Measurements from ENCODE around the gene ZFYVE28. TPM values are rescaled to one million over a fixed set of nuclear protein-coding genes. Genes with fewer than 3 reads are reported as not detected.

The ZFYVE28 gene
- total and polyA plus RNA-seq, 2 donors (not counting 1 experiment from before 2014, with no cell fraction given), result 5.8 to 12.1 TPM

- H3K4me3 ChIP-seq (ENCODE audit: control extremely low read depth in 1 of 5, extremely low read depth in 1 of 5, insufficient read depth in 1 of 5, low read depth in 2 of 5, low read length in 4 of 5), result no peak overlapping the region
- H3K27me3 Mint-ChIP-seq, result no peaks in the 10 kb centered on the region
- no peak overlapping the region for H3K4me3 Mint-ChIP-seq
- POLR2A ChIA-PET, result interaction anchor here (0.5 to 1.4 kb wide), 2 partner anchors 22 to 347 kb away, joined by 3 read pairs; partner anchors contain the start of genes HAUS3 and POLN
- H3K27ac Mint-ChIP-seq, result peak overlapping the region; percentile 26
- H3K9ac ChIP-seq (ENCODE audit: low read length), result no peak overlapping the region
- peaks cover 0 to 9% of the 10 kb centered on the region in 2 experiments for H3K36me3 ChIP-seq (replicated peaks in 1 of 2; ENCODE audit: control extremely low read depth in 1 of 2, control insufficient read depth in 1 of 2, extremely low read depth in 1 of 2, insufficient read depth in 2 of 2, low read length in 1 of 2)
- TF ChIP-seq EZH2 (IDR thresholded peaks at IDR 0.05; ENCODE audit: borderline replicate concordance, insufficient read depth, low read depth, low read length, poor library complexity, severe bottlenecking) (no peak), CTCF (IDR thresholded peaks at IDR 0.05) (peak; percentile 88)
- H2AFZ ChIP-seq (ENCODE audit: insufficient read depth, low read depth, low read length, poor library complexity, severe bottlenecking), result no peak overlapping the region
- no peaks in the 10 kb centered on the region for H3K9me3 ChIP-seq (ENCODE audit: control extremely low read depth in 1 of 3, control insufficient read depth in 2 of 3, insufficient read depth in 1 of 3, low read length in 2 of 3)
- peak; percentile 82 for DNase-seq
- 5% methylated on average over 9 of the region's 10 CpGs for WGBS (ENCODE audit: insufficient coverage)
- peak; percentile 90 for ATAC-seq (ENCODE audit: low read depth)
- no peak overlapping the region for H3K4me2 ChIP-seq (replicated peaks; ENCODE audit: low read depth, low read length, poor library complexity, severe bottlenecking)
- peaks cover 0 to 5% of the 10 kb centered on the region in 2 donors for H3K4me1 ChIP-seq (ENCODE audit: control insufficient read depth in 2 of 2, insufficient read depth in 2 of 2, low read length in 2 of 2)
- H3K9me3 Mint-ChIP-seq (ENCODE audit: insufficient read depth), result no peaks in the 10 kb centered on the region
- intact Hi-C loops (cut with micrococcal nuclease), result loop anchor here (1.0 kb wide), 3 partner anchors 22 to 198 kb away; partner anchors contain the start of genes CFAP99, HAUS3, POLN and ZFYVE28
- H3K27ac ChIP-seq (ENCODE audit: low read length in 2 of 2), result no peak overlapping the region
- H3K4me1 Mint-ChIP-seq, result peaks cover 4% of the 10 kb centered on the region
- CTCF ChIA-PET, result interaction anchor here (0.6 to 4.9 kb wide), 53 partner anchors 10 to 895 kb away, joined by 3 to 54 read pairs (median 4); partner anchors contain the start of genes CFAP99, FAM193A, GRK4 and HAUS3
- no peaks in the 10 kb centered on the region for H4K20me1 ChIP-seq (ENCODE audit: control insufficient read depth, insufficient read depth, low read length, poor library complexity, severe bottlenecking)
- no peaks in the 10 kb centered on the region for H3K27me3 ChIP-seq (replicated peaks in 1 of 4; ENCODE audit: control extremely low read depth in 1 of 4, control insufficient read depth in 3 of 4, insufficient read depth in 4 of 4, low read length in 3 of 4)
- H3K79me2 ChIP-seq (ENCODE audit: control insufficient read depth, insufficient read depth, low read length), result no peaks in the 10 kb centered on the region
Observed at GRCh38 chr4:2220016-2220630, 198.3 kb downstream of the ZFYVE28 start.

Small RNA genes lying within 50 kb of the gene (small RNA-seq; reads per million reads assigned to genes)
- gene COX6B1P5 (ENCODE audit: insufficient read length, low read depth, low replicate concordance), result not detected

Other genes starting within 250 kb of the ZFYVE28 start
- gene HAUS3, start 176.5 kb downstream of the ZFYVE28 start, total RNA-seq, result 24.2 and 26.5 TPM in 2 replicates
- gene HAUS3, start 176.5 kb downstream of the ZFYVE28 start, polyA plus RNA-seq, result 8.2 and 18.7 TPM in 2 replicates
- 1.5 and 4.2 TPM in 2 replicates for gene POLN, start 176.5 kb downstream of the ZFYVE28 start, total RNA-seq
- 0.73 and 1.7 TPM in 2 replicates for gene POLN, start 176.5 kb downstream of the ZFYVE28 start, polyA plus RNA-seq
- 67.3 and 70.6 TPM in 2 replicates for gene MXD4, start 156.5 kb downstream of the ZFYVE28 start, total RNA-seq
- gene MXD4, start 156.5 kb downstream of the ZFYVE28 start, polyA plus RNA-seq, result 62.4 and 75.3 TPM in 2 replicates
- not detected in 2 replicates for gene CFAP99, start 310 bp upstream of the ZFYVE28 start, total RNA-seq
- not detected in 2 replicates for gene CFAP99, start 310 bp upstream of the ZFYVE28 start, polyA plus RNA-seq
- 95.2 and 104 TPM in 2 replicates for gene RNF4, start 50.5 kb upstream of the ZFYVE28 start, total RNA-seq
- 61.8 and 75.7 TPM in 2 replicates for gene RNF4, start 50.5 kb upstream of the ZFYVE28 start, polyA plus RNA-seq
- gene FAM193A, start 118.0 kb upstream of the ZFYVE28 start, total RNA-seq, result 62.7 and 67.8 TPM in 2 replicates
- 16.0 and 18.2 TPM in 2 replicates for gene FAM193A, start 118.0 kb upstream of the ZFYVE28 start, polyA plus RNA-seq

Measured in B cell (primary cell).